Measurements from ENCODE around the gene NR2C2. TPM values are rescaled to one million over a fixed set of nuclear protein-coding genes. Genes with fewer than 3 reads are reported as not detected.

The NR2C2 gene
- total and polyA plus RNA-seq, 10 of the 15 experiments (the other 5 are each of a cell fraction or from before 2014, with no cell fraction given): 2.7 to 30.3 (median 18.3) TPM

DNA sequence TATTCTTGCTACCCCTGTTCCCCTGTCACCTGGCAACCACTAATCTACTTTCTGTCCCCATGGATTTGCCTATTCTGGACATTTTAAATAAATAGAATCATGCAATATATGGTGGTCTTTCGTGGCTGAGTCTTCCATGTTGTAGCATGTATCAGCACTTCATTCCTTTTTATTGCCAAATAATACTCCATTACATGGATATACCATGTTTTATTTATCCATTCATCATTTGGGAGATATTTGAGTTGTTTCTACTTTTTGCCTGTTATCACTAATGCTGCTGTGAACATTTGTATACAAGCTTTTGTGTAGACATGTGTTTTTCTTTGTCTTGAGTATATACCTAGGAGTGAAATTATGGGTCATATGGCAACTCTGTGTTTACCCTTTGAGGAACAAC, 50.6 kb downstream of the NR2C2 start:
- no peak overlapping the region for H3K4me3 ChIP-seq
- SMC1A ChIA-PET (ENCODE audit: uncharacterized antibody, unreplicated experiment): interaction anchor here (0.8 kb wide), 1 partner anchor 13 kb away, joined by 3 read pairs; no protein-coding TSS in a partner anchor
- no peak overlapping the region for H3K4me2 ChIP-seq (ENCODE audit: control insufficient read depth, insufficient read depth)
- peaks cover 0 to 1% of the 10 kb centered on the region in 2 experiments; a peak in 3 of 4 replicates for H3K36me3 ChIP-seq (ENCODE audit: control insufficient read depth in 2 of 2, insufficient read depth in 2 of 2, low read length in 1 of 2)
- no peak overlapping the region for H3K9ac ChIP-seq (ENCODE audit: control insufficient read depth, insufficient read depth, low read length)
- H2AFZ ChIP-seq (ENCODE audit: control insufficient read depth, low read depth, low read length): no peak overlapping the region
- FAIRE-seq: no peak
- no peak for DNase-seq (ENCODE audit: low read depth, low spot score)
- CTCF ChIA-PET: interaction anchor here (0.6 to 1.4 kb wide), 3 partner anchors 9 to 1216 kb away, joined by 3 to 4 read pairs (median 3); no protein-coding TSS in a partner anchor
- POLR2A ChIA-PET: no interaction called here
- TF ChIP-seq TARDBP (IDR thresholded peaks at IDR 0.05; ENCODE audit: borderline replicate concordance) (no peak), NFYA (IDR thresholded peaks at IDR 0.05; ENCODE audit: borderline replicate concordance, low read depth, low read length) (no peak), HSF1 (IDR thresholded peaks at IDR 0.05; ENCODE audit: low read depth, low read length) (no peak), SREBF2 (IDR thresholded peaks at IDR 0.05; ENCODE audit: low read length) (no peak), GATAD2B (conservative IDR thresholded peaks at IDR 0.05; ENCODE audit: low read depth) (no peak), STAT1 (conservative IDR thresholded peaks at IDR 0.05) (no peak), RUNX3 (IDR thresholded peaks at IDR 0.05; ENCODE audit: low read length) (no peak), KAT2A (conservative IDR thresholded peaks at IDR 0.05; ENCODE audit: control insufficient read depth, low read depth, low read length) (no peak), RB1 (IDR thresholded peaks at IDR 0.05; ENCODE audit: borderline replicate concordance) (no peak), ZNF274 (IDR thresholded peaks at IDR 0.05; ENCODE audit: insufficient read depth, insufficient read length) (no peak), CREB1 (IDR thresholded peaks at IDR 0.05; ENCODE audit: low read depth) (no peak), POLR2AphosphoS5 (IDR thresholded peaks at IDR 0.05; ENCODE audit: low read length) (no peak), POLR2AphosphoS2 (IDR thresholded peaks at IDR 0.05; ENCODE audit: low read depth, low read length) (no peak), E2F4 (IDR thresholded peaks at IDR 0.05; ENCODE audit: low read depth, low read length) (no peak)
- TF ChIP-seq, protein P1, sequence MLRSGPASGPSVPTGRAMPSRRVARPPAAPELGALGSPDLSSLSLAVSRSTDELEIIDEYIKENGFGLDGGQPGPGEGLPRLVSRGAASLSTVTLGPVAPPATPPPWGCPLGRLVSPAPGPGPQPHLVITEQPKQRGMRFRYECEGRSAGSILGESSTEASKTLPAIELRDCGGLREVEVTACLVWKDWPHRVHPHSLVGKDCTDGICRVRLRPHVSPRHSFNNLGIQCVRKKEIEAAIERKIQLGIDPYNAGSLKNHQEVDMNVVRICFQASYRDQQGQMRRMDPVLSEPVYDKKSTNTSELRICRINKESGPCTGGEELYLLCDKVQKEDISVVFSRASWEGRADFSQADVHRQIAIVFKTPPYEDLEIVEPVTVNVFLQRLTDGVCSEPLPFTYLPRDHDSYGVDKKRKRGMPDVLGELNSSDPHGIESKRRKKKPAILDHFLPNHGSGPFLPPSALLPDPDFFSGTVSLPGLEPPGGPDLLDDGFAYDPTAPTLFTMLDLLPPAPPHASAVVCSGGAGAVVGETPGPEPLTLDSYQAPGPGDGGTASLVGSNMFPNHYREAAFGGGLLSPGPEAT (IDR thresholded peaks at IDR 0.05; ENCODE audit: low read depth): no peak
- TF ChIP-seq, protein P2, sequence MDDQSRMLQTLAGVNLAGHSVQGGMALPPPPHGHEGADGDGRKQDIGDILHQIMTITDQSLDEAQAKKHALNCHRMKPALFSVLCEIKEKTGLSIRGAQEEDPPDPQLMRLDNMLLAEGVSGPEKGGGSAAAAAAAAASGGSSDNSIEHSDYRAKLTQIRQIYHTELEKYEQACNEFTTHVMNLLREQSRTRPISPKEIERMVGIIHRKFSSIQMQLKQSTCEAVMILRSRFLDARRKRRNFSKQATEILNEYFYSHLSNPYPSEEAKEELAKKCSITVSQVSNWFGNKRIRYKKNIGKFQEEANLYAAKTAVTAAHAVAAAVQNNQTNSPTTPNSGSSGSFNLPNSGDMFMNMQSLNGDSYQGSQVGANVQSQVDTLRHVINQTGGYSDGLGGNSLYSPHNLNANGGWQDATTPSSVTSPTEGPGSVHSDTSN (IDR thresholded peaks at IDR 0.05; ENCODE audit: insufficient replicate concordance, low read depth, low read length): no peak
- TF ChIP-seq, protein P3, sequence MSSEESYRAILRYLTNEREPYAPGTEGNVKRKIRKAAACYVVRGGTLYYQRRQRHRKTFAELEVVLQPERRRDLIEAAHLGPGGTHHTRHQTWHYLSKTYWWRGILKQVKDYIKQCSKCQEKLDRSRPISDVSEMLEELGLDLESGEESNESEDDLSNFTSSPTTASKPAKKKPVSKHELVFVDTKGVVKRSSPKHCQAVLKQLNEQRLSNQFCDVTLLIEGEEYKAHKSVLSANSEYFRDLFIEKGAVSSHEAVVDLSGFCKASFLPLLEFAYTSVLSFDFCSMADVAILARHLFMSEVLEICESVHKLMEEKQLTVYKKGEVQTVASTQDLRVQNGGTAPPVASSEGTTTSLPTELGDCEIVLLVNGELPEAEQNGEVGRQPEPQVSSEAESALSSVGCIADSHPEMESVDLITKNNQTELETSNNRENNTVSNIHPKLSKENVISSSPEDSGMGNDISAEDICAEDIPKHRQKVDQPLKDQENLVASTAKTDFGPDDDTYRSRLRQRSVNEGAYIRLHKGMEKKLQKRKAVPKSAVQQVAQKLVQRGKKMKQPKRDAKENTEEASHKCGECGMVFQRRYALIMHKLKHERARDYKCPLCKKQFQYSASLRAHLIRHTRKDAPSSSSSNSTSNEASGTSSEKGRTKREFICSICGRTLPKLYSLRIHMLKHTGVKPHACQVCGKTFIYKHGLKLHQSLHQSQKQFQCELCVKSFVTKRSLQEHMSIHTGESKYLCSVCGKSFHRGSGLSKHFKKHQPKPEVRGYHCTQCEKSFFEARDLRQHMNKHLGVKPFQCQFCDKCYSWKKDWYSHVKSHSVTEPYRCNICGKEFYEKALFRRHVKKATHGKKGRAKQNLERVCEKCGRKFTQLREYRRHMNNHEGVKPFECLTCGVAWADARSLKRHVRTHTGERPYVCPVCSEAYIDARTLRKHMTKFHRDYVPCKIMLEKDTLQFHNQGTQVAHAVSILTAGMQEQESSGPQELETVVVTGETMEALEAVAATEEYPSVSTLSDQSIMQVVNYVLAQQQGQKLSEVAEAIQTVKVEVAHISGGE (CRISPR knock-in tag; IDR thresholded peaks at IDR 0.05): no peak
- ATAC-seq: no peak
- no peaks in the 10 kb centered on the region for H3K4me1 ChIP-seq (ENCODE audit: control insufficient read depth, insufficient read depth, low read length)
- no peaks in the 10 kb centered on the region; the same call in 2 of the 3 replicates for H3K9me3 ChIP-seq (replicated peaks; ENCODE audit: control insufficient read depth, insufficient read depth, low read length)
- H4K20me1 ChIP-seq (ENCODE audit: control insufficient read depth, insufficient read depth): no peaks in the 10 kb centered on the region
- intact Hi-C loops (cut with micrococcal nuclease; ENCODE audit: unreplicated experiment): no loop called here
- WGBS (ENCODE audit: insufficient coverage, insufficient replicate concordance, low lambda C conversion rate, missing lambda C conversion rate): 91% methylated on average over 1 of the region's 1 CpG
- RAD21 ChIA-PET (ENCODE audit: unreplicated experiment): no interaction called here
- peaks cover 7% of the 10 kb centered on the region for H3K79me2 ChIP-seq (ENCODE audit: control insufficient read depth, insufficient read depth, low read length)
- H3K27me3 ChIP-seq (replicated peaks in 1 of 2; ENCODE audit: control insufficient read depth in 2 of 2, insufficient read depth in 2 of 2, low read length in 1 of 2): no peaks in the 10 kb centered on the region
- BruUV-seq (replicated peaks): no TSS peak
- H3K27ac ChIP-seq (ENCODE audit: control insufficient read depth, insufficient read depth): no peak overlapping the region
- in situ Hi-C loops (cut with MboI): no loop called here
